Caco-2 (cell line): Measurements from ENCODE around the gene SNRPD1. TPM values are rescaled to one million over a fixed set of nuclear protein-coding genes. Genes with fewer than 3 reads are reported as not detected.

Experiments used
- BruUV-seq: library from RNA; stranded (reverse); fragments of 400-500 nt; replicated peaks from 2 replicates; lab custom pipeline; 2021; lab: Mats Ljungman, UMichigan
- CTCF ChIA-PET: fragments of 300-600 bp; sonication (Branson Sonifier 250); formaldehyde crosslinking; loops from one replicate; lab custom pipeline; 2022; ENCODE audit warnings: antibody characterized with exemption; lab: Charles Lee
- POLR2A ChIA-PET: fragments of 300-600 bp; sonication (Branson Sonifier 250); formaldehyde crosslinking; loops from one replicate; lab custom pipeline; 2022; ENCODE audit warnings: antibody characterized with exemption; lab: Charles Lee
- DNase-seq, 2 experiments: peaks; one replicate each; pipeline versions ENCODE4 v3.0.0 to v3.0.0-alpha.2; 2020 to 2022
- H3K27me3 ChIP-seq: replicated peaks from 2 replicates; pipeline ENCODE4 v1.6.0; 2011; ENCODE audit warnings: low read length; ENCODE audit not compliant: control insufficient read depth, insufficient read depth
- H3K36me3 ChIP-seq: 2 replicates; pipeline ENCODE4 v1.5.1; 2011; ENCODE audit warnings: low read length; ENCODE audit not compliant: control insufficient read depth, insufficient read depth
- H3K4me1 ChIP-seq: fragments of 250-450 bp; sonication (Bioruptor Pico); 2 replicates; pipeline ENCODE4 v1.5.1; 2020; ENCODE audit warnings: mild to moderate bottlenecking
- H3K4me3 ChIP-seq: 2 replicates; pipeline ENCODE4 v1.5.1; 2011; ENCODE audit warnings: low read depth, mild to moderate bottlenecking, control low read depth, low read length
- H3K9me3 ChIP-seq: fragments of 250-450 bp; sonication (Bioruptor Pico); 2 replicates; pipeline ENCODE4 v1.5.1; 2020; ENCODE audit warnings: mild to moderate bottlenecking, moderate library complexity
- H3K27ac Mint-ChIP-seq: one replicate; pipeline ENCODE4 v1.8.0; 2022; ENCODE audit warnings: mixed read lengths; ENCODE audit not compliant: unreplicated experiment
- H3K27me3 Mint-ChIP-seq: one replicate; pipeline ENCODE4 v1.8.0; 2022; ENCODE audit warnings: mixed read lengths; ENCODE audit not compliant: insufficient read depth, unreplicated experiment
- H3K36me3 Mint-ChIP-seq: one replicate; pipeline ENCODE4 v1.8.0; 2022; ENCODE audit warnings: mild to moderate bottlenecking, mixed read lengths; ENCODE audit not compliant: insufficient read depth, unreplicated experiment
- H3K4me1 Mint-ChIP-seq: one replicate; pipeline ENCODE4 v1.8.0; 2022; ENCODE audit warnings: low read depth, mixed read lengths; ENCODE audit not compliant: unreplicated experiment
- H3K4me3 Mint-ChIP-seq: one replicate; pipeline ENCODE4 v1.8.0; 2022; ENCODE audit warnings: mild to moderate bottlenecking, moderate library complexity, mixed read lengths; ENCODE audit not compliant: unreplicated experiment
- H3K9me3 Mint-ChIP-seq: one replicate; pipeline ENCODE4 v1.8.0; 2022; ENCODE audit warnings: mixed read lengths; ENCODE audit not compliant: unreplicated experiment
- CTCF ChIP-seq, 2 experiments: fragments of 200-600 bp in 1 of 2; IDR thresholded peaks; 1 replicate in 1 of 2; 2 replicates in 1 of 2; pipeline versions ENCODE4 v1.5.1 to v1.8.0; 2011 to 2022; ENCODE audit warnings: antibody characterized with exemption in 1 of 2, control low read depth in 1 of 2, inconsistent platforms in 1 of 2, low read depth in 1 of 2, low read length in 1 of 2, mild to moderate bottlenecking in 1 of 2, moderate library complexity in 1 of 2; ENCODE audit not compliant: insufficient read depth in 1 of 2, severe bottlenecking in 1 of 2, unreplicated experiment in 1 of 2
- intact Hi-C: fragments of 100-400 bp; cut with micrococcal nuclease; formaldehyde crosslinking; loops from one replicate; pipeline ENCODE4 v1.10.0; 2022; ENCODE audit not compliant: unreplicated experiment
- total RNA-seq: library from RNA; stranded (reverse); gene quantifications from 2 replicates; pipeline ENCODE4 v1.2.3, GENCODE V29; 2022

Gene SNRPD1
- total RNA-seq, 1 experiment from 2014 or later: 134 TPM

GRCh38 chr18:21663578-21663977 is 51.5 kb downstream of the SNRPD1 start:
- H3K9me3 ChIP-seq: no peaks in the 10 kb centered on the region
- no peaks in the 10 kb centered on the region for H3K36me3 ChIP-seq
- Mint-ChIP-seq H3K4me1 (no peaks in the 10 kb centered on the region), H3K27me3 (no peaks in the 10 kb centered on the region), H3K27ac (no peak overlapping the region), H3K36me3 (peaks cover 4% of the 10 kb centered on the region), H3K9me3 (no peaks in the 10 kb centered on the region), H3K4me3 (no peak overlapping the region)
- BruUV-seq: no TSS peak
- H3K4me3 ChIP-seq: no peak overlapping the region
- DNase-seq: no peak
- intact Hi-C loops: no loop called here
- no peak for TF ChIP-seq CTCF (IDR thresholded peaks at IDR 0.05; ENCODE audit: insufficient read depth in 1 of 2, low read depth in 1 of 2, low read length in 1 of 2, severe bottlenecking in 1 of 2, unreplicated experiment in 1 of 2)
- ChIA-PET POLR2A (no interaction called here), CTCF (no interaction called here)
- peaks cover 18% of the 10 kb centered on the region for H3K4me1 ChIP-seq
- no peaks in the 10 kb centered on the region for H3K27me3 ChIP-seq

- POLR2A ChIA-PET: no interaction called here
- Mint-ChIP-seq H3K27ac (no peak overlapping the region), H3K36me3 (peaks cover 5% of the 10 kb centered on the region), H3K9me3 (no peaks in the 10 kb centered on the region), H3K27me3 (no peaks in the 10 kb centered on the region), H3K4me3 (no peak overlapping the region), H3K4me1 (no peaks in the 10 kb centered on the region)
- intact Hi-C loops: no loop called here
- BruUV-seq: no TSS peak
- H3K4me3 ChIP-seq: no peak overlapping the region
- no peak for TF ChIP-seq CTCF (IDR thresholded peaks at IDR 0.05; ENCODE audit: insufficient read depth in 1 of 2, low read depth in 1 of 2, low read length in 1 of 2, severe bottlenecking in 1 of 2, unreplicated experiment in 1 of 2)
- CTCF ChIA-PET: no interaction called here
- H3K4me1 ChIP-seq: peaks cover 20% of the 10 kb centered on the region
- no peaks in the 10 kb centered on the region for H3K36me3 ChIP-seq
- H3K27me3 ChIP-seq: no peaks in the 10 kb centered on the region
- no peaks in the 10 kb centered on the region for H3K9me3 ChIP-seq
- DNase-seq: no peak
Observed at GRCh38 chr18:21664069-21664468, 52.0 kb downstream of the SNRPD1 start.

- CTCF ChIA-PET: no interaction called here
- no peak for DNase-seq
Observed at GRCh38 chr18:21669736-21670285, 57.7 kb downstream of the SNRPD1 start.

More at GRCh38 chr18:21669736-21670285, 57.7 kb downstream of the SNRPD1 start:
- no TSS peak for BruUV-seq
- Histone ChIP-seq H3K4me1 (peaks cover 12% of the 10 kb centered on the region), H3K4me3 (no peak overlapping the region), H3K9me3 (no peaks in the 10 kb centered on the region), H3K27me3 (no peaks in the 10 kb centered on the region), H3K36me3 (no peaks in the 10 kb centered on the region)
- no peak for TF ChIP-seq CTCF (IDR thresholded peaks at IDR 0.05; ENCODE audit: insufficient read depth in 1 of 2, low read depth in 1 of 2, low read length in 1 of 2, severe bottlenecking in 1 of 2, unreplicated experiment in 1 of 2)
- H3K4me3 Mint-ChIP-seq: no peak overlapping the region
- peaks cover 10% of the 10 kb centered on the region for H3K36me3 Mint-ChIP-seq
- no peaks in the 10 kb centered on the region for H3K9me3 Mint-ChIP-seq
- H3K27me3 Mint-ChIP-seq: no peaks in the 10 kb centered on the region
- H3K27ac Mint-ChIP-seq: no peak overlapping the region
- peaks cover 8% of the 10 kb centered on the region for H3K4me1 Mint-ChIP-seq
- intact Hi-C loops: loop anchor here (2.0 to 10.0 kb wide), 2 partner anchors 13 to 55 kb away; partner anchors contain the start of gene SNRPD1
- POLR2A ChIA-PET: interaction anchor here (1.2 kb wide), 1 partner anchor 69 kb away, joined by 3 read pairs; no protein-coding TSS in a partner anchor
